Kidney epithelial cell (primary cell): Measurements from ENCODE around the gene DLX2. TPM values are rescaled to one million over a fixed set of nuclear protein-coding genes. Genes with fewer than 3 reads are reported as not detected.

ENCODE experiments used
- DNase-seq: peaks from one replicate; pipeline ENCODE4 v3.0.0-alpha.2; 2010; ENCODE audit warnings: low read depth
- H3K27me3 ChIP-seq: 2 replicates; pipeline ENCODE4 v1.6.0; 2011; ENCODE audit warnings: low read length; ENCODE audit not compliant: control insufficient read depth, insufficient read depth
- H3K36me3 ChIP-seq: 2 replicates; pipeline ENCODE4 v1.5.1; 2011; ENCODE audit warnings: low read length; ENCODE audit not compliant: control insufficient read depth, insufficient read depth
- H3K4me3 ChIP-seq: 2 replicates; pipeline ENCODE4 v1.5.1; 2011; ENCODE audit warnings: low read depth, mild to moderate bottlenecking, control low read depth, low read length
- CTCF ChIP-seq: IDR thresholded peaks from 2 replicates; pipeline ENCODE4 v1.5.1; 2011; ENCODE audit warnings: mild to moderate bottlenecking, moderate library complexity, low read length, control low read depth, inconsistent platforms; ENCODE audit not compliant: insufficient read depth, poor library complexity, severe bottlenecking
- total RNA-seq: library from RNA; depleted of rRNA; stranded (reverse); fragments of >200 nt; gene quantifications from 2 replicates; pipeline ENCODE4 v1.2.3, GENCODE V29; 2015

The DLX2 gene
- total RNA-seq, 1 donor from 2014 or later, result 0.08 TPM

DNA sequence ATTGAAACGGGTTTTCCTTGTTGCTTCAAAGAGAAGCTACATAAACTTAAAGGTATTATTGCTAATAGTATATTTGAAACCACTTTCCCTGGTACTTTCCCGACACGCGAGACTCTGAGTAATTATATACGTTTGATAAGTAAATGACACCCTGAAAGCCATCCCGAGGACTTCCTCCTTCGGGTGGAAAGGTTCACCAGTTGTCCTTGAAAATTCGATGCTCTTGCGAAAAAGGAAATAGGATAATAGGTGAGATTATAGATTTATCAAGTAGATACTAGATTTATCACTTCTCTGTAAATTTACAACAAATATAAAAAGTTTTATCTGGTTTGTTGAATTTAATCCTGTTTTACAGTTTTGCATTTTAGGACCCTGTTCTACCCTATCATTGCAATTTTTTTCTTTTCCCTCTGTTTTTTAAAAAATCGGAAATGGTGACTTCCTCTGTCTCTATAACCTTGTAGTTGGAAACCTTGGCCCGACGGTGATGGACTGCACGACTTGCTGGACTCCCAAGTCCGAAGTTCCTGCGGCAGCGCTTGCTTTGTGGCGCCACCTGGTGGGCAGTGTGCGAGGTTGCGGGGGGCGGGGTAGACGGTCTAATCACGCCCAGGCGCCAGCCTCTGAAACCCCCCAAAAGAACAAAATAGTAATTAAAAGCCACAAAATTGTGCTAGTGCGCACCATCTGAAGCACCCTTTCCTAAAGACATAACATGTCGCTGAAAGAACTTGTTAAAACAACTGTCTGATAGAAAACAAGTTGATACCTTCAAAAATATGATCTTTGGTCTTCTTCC is 972 bp upstream of the DLX2 start:
- Histone ChIP-seq H3K4me3 (no peak overlapping the region), H3K36me3 (no peaks in the 10 kb centered on the region), H3K27me3 (peaks cover 64% of the 10 kb centered on the region)
- peak; percentile 52 for DNase-seq
- TF ChIP-seq CTCF, result peak; percentile 95

DNA sequence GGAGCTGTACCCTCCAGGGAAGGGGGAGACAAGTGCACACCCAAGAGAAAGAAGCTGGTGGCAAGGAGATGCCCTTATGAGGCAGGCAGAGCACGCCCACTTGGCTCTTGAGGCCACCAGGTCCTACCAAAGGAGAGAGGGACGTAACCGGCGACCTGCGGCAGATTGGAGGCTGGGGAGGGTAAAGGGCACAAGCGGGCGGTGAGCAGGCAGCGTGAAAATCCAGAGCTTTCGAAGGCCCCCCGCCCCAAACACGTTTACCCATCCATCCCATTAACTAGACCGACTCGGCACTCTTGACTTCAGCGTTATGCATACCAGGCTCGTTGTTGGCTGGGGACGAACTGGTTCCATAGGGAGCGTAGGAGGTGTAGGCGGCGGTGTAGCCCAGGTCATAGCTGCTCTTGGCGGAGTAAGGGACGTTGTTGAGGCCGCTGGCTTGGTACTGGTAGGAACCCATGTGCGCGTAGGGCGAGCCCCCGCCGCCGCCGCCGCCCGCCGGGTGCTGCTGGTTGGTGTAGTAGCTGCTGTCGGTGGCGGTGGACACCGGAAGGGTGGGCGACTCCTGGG is 794 bp downstream of the DLX2 start:
- Histone ChIP-seq H3K27me3 (peaks cover 53% of the 10 kb centered on the region), H3K4me3 (peak overlapping the region; percentile 45), H3K36me3 (no peaks in the 10 kb centered on the region)
- DNase-seq, result no peak
- no peak for TF ChIP-seq CTCF

- H3K4me3 ChIP-seq, result no peak overlapping the region
- no peak for DNase-seq
- no peaks in the 10 kb centered on the region for H3K36me3 ChIP-seq
- peaks cover 53% of the 10 kb centered on the region for H3K27me3 ChIP-seq
- TF ChIP-seq CTCF, result no peak
These were observed 1.5 kb downstream of the DLX2 start for GRCh38 chr2:172100935-172101820.

- peaks cover 53% of the 10 kb centered on the region for H3K27me3 ChIP-seq
- no peak for TF ChIP-seq CTCF
- H3K4me3 ChIP-seq, result peak overlapping the region; percentile 3
These were observed 2.4 kb downstream of the DLX2 start for GRCh38 chr2:172100080-172100934.

DNA sequence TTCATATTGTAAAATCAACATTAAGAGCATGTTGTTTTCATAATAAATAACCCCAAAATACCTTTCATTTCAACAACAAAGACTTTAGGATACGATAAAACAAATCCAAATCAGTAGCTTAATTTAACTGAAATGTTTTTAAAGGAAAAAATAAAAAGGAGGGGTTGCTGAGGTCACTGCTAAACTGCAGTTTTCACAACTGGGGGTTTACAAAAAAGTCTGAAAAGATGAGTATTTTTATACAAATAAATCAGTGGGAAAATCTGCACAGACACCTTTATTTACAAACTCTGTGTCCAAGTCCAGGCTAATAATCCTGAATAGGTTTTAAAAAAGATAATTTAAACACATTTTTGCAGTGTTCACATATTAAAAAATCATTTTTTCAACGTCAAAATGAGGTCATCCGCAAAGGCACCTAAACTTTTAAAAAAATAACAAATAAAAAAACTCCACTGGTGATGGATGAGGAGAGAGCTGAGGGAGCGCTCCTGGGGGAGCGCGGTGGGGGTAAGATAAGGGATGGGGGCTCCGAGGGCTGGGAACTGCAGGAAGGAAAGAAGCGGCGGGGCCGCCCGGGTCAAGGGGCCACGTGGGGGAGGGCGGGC is 3.1 kb downstream of the DLX2 start:
- TF ChIP-seq CTCF, result no peak
- H3K36me3 ChIP-seq, result no peaks in the 10 kb centered on the region
- no peak for DNase-seq
- H3K27me3 ChIP-seq, result peaks cover 59% of the 10 kb centered on the region
- no peak overlapping the region for H3K4me3 ChIP-seq

More at GRCh38 chr2:172100080-172100934, 2.4 kb downstream of the DLX2 start:
- H3K36me3 ChIP-seq, result no peaks in the 10 kb centered on the region
- no peak for DNase-seq
